Right lobe of liver (tissue), 6 donors: ENCODE data around the gene APMAP. TPM values are rescaled to one million over a fixed set of nuclear protein-coding genes. Genes with fewer than 3 reads are reported as not detected.
"Not testable (repeated sequence)": the region's sequence is repeated elsewhere in the genome, so short reads cannot be mapped to it uniquely, and the experiment has no call there.

Experiments
- ATAC-seq, 4 donors: fragments of 200-7000 bp; cut with Tn5 transposase; one replicate each; pipeline ENCODE4 v1.9.1; 2020; ENCODE audit warnings: mild to moderate bottlenecking in 4 of 4, moderate library complexity in 4 of 4
- DNase-seq, 3 donors: peaks; one replicate each; pipeline ENCODE4 v3.0.0-alpha.2; 2020
- H3K27ac ChIP-seq, 3 donors: fragments of 200-600 bp; one replicate each; pipeline ENCODE4 v1.8.0; 2022
- H3K27me3 ChIP-seq, 2 donors: fragments of 200-600 bp; one replicate each; pipeline ENCODE4 v1.8.0; 2022
- H3K36me3 ChIP-seq, 4 donors: fragments of 200-600 bp; sonication (generic) in 1 of 4; one replicate each; pipeline versions ENCODE4 v1.5.1 to v1.8.0; 2017 to 2022; ENCODE audit warnings: control low read depth in 1 of 4
- H3K4me1 ChIP-seq, 4 donors: fragments of 200-600 bp; sonication (generic) in 1 of 4; one replicate each; pipeline versions ENCODE4 v1.5.1 to v1.8.0; 2017 to 2022; ENCODE audit warnings: control low read depth in 1 of 4
- H3K4me3 ChIP-seq, 3 donors: fragments of 200-600 bp; one replicate each; pipeline ENCODE4 v1.8.0; 2022
- H3K9me3 ChIP-seq, 4 donors: fragments of 200-600 bp; sonication (generic) in 1 of 4; one replicate each; pipeline versions ENCODE4 v1.5.1 to v1.8.0; 2017 to 2022; ENCODE audit warnings: control low read depth in 1 of 4
- POLR2A ChIP-seq: fragments of 450-650 bp; IDR thresholded peaks from one replicate; pipeline ENCODE4 v1.6.1; 2017; ENCODE audit warnings: antibody characterized with exemption, mild to moderate bottlenecking
- WGBS: methylation state at CpG from one replicate; pipeline ENCODE4 v1.1.6; 2018; ENCODE audit warnings: low coverage, low lambda C conversion rate; ENCODE audit not compliant: insufficient coverage; ENCODE audit errors: missing lambda C conversion rate; 5-methylcytosine and 5-hydroxymethylcytosine counted together
- intact Hi-C, 2 donors: fragments of 100-400 bp; cut with DNase I; formaldehyde crosslinking; loops; one replicate each; pipeline versions ENCODE4 v1.11.2 to v1.14.1; 2022
- total RNA-seq, 6 experiments: library from RNA; depleted of rRNA in 2 of 6; stranded (reverse); fragments of >200 nt in 2 of 6; fragmentation: NEBNext Ultra II Directional in 3 of 6; extraction: Animal tissue kit (Norgen Biotek cat#: 25700) in 3 of 6; gene quantifications; one replicate each; pipeline versions ENCODE4 v1.1.0 to v1.2.4, GENCODE V29; 2016 to 2023
- TF ChIP-seq, protein P1 (sequence below), 4 donors: fragments of 200-600 bp in 3 of 4; fragments of 450-650 bp in 1 of 4; IDR thresholded peaks; one replicate each; pipeline versions ENCODE4 v1.5.1 to v1.8.0; 2016 to 2022; ENCODE audit warnings: antibody characterized with exemption in 4 of 4, mild to moderate bottlenecking in 2 of 4
- donor health status: DM: no; HTN: yes; CAD: no.
- donor health status: DM: no; HTN: no; CAD: no.
- donor health status: DM: no; HTN: no; CAD: no.
- donor health status: DM: no; HTN: yes; CAD: no.
- donor health status: DM: no; HTN: yes; CAD: no.

The APMAP gene
- total RNA-seq, 6 experiments from 2014 or later = 130 to 210 (median 140) TPM

- 45% methylated on average over 2 of the region's 2 CpGs for WGBS
- no peaks in the 10 kb centered on the region for H3K27me3 ChIP-seq
- ATAC-seq = peak; percentile 67 to 93 (median 84)
- H3K27ac ChIP-seq = no peak overlapping the region
- no peak for TF ChIP-seq POLR2A
- TF ChIP-seq, protein P1, sequence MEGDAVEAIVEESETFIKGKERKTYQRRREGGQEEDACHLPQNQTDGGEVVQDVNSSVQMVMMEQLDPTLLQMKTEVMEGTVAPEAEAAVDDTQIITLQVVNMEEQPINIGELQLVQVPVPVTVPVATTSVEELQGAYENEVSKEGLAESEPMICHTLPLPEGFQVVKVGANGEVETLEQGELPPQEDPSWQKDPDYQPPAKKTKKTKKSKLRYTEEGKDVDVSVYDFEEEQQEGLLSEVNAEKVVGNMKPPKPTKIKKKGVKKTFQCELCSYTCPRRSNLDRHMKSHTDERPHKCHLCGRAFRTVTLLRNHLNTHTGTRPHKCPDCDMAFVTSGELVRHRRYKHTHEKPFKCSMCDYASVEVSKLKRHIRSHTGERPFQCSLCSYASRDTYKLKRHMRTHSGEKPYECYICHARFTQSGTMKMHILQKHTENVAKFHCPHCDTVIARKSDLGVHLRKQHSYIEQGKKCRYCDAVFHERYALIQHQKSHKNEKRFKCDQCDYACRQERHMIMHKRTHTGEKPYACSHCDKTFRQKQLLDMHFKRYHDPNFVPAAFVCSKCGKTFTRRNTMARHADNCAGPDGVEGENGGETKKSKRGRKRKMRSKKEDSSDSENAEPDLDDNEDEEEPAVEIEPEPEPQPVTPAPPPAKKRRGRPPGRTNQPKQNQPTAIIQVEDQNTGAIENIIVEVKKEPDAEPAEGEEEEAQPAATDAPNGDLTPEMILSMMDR (IDR thresholded peaks at IDR 0.05) = no peak
- H3K4me1 ChIP-seq = peaks cover 0 to 23% (median 0%) of the 10 kb centered on the region in 4 donors
- H3K36me3 ChIP-seq = peaks cover 0 to 6% (median 0%) of the 10 kb centered on the region in 4 donors
- DNase-seq = peak in 1 of 3 donors; percentile 66
- no peak overlapping the region for H3K4me3 ChIP-seq
- no peaks in the 10 kb centered on the region for H3K9me3 ChIP-seq
- intact Hi-C loops = loop anchor here (5.0 kb wide), 1 partner anchor 42 kb away; no protein-coding TSS in a partner anchor
Measured at GRCh38 chr20:25005220-25005619, 12.7 kb upstream of the APMAP start.

- DNase-seq (no peak), ATAC-seq (no peak)
- Histone ChIP-seq H3K36me3 (peaks cover 0 to 6% (median 0%) of the 10 kb centered on the region in 4 donors), H3K27ac (no peak overlapping the region), H3K4me3 (no peak overlapping the region), H3K27me3 (no peaks in the 10 kb centered on the region), H3K4me1 (peaks cover 0 to 16% (median 0%) of the 10 kb centered on the region in 4 donors), H3K9me3 (no peaks in the 10 kb centered on the region)
- WGBS = 89% methylated on average over 1 of the region's 1 CpG
- TF ChIP-seq, protein P1 (IDR thresholded peaks at IDR 0.05) = no peak
- TF ChIP-seq POLR2A = no peak
- intact Hi-C loops = no loop called here
Measured at GRCh38 chr20:25003002-25003401, 10.5 kb upstream of the APMAP start.

- H3K36me3 ChIP-seq, H3K27me3 ChIP-seq, DNase-seq, H3K9me3 ChIP-seq, H3K4me3 ChIP-seq, intact Hi-C loops, H3K27ac ChIP-seq, ATAC-seq: not testable (repeated sequence)
- peaks cover 0 to 17% (median 0%) of the 10 kb centered on the region in 4 donors for H3K4me1 ChIP-seq
- 91% methylated on average over 4 of the region's 4 CpGs for WGBS
Measured at GRCh38 chr20:25001323-25001722, 8.8 kb upstream of the APMAP start.

GRCh38 chr20:25000268-25000801, 7.8 kb upstream of the APMAP start:
- peak in 3 of 4 donors; percentile 21 to 42 (median 36) for ATAC-seq
- DNase-seq = peak in 1 of 3 donors; percentile 49
- no peaks in the 10 kb centered on the region for H3K27me3 ChIP-seq
- WGBS = 71% methylated on average over 2 of the region's 4 CpGs
- H3K4me3 ChIP-seq = no peak overlapping the region
- TF ChIP-seq, protein P1 (IDR thresholded peaks at IDR 0.05) = no peak
- no peak for TF ChIP-seq POLR2A
- H3K9me3 ChIP-seq = no peaks in the 10 kb centered on the region
- H3K27ac ChIP-seq = no peak overlapping the region
- peaks cover 0 to 12% (median 0%) of the 10 kb centered on the region in 4 donors for H3K4me1 ChIP-seq
- no peaks in the 10 kb centered on the region for H3K36me3 ChIP-seq
- intact Hi-C loops = no loop called here

- peak in 1 of 3 donors; percentile 13 for DNase-seq
- Histone ChIP-seq H3K27me3 (no peaks in the 10 kb centered on the region), H3K4me3 (no peak overlapping the region), H3K9me3 (no peaks in the 10 kb centered on the region), H3K27ac (no peak overlapping the region), H3K36me3 (no peaks in the 10 kb centered on the region), H3K4me1 (peaks cover 0 to 6% (median 0%) of the 10 kb centered on the region in 4 donors)
- intact Hi-C loops = loop anchor here (5.0 to 10.0 kb wide), 2 partner anchors 63 to 175 kb away; no protein-coding TSS in a partner anchor
- no peak for TF ChIP-seq POLR2A
- TF ChIP-seq, protein P1 (IDR thresholded peaks at IDR 0.05) = no peak
- WGBS = 89% methylated on average over 3 of the region's 4 CpGs
- ATAC-seq = no peak
Measured at GRCh38 chr20:24999568-24999967, 7.0 kb upstream of the APMAP start.
